ENCODE data around the gene FAM170B.

GRCh38 chr10:49173853-49174252 is 40.0 kb upstream of the FAM170B start:
- TF ChIP-seq CTCF (IDR thresholded peaks at IDR 0.05) (no peak), POLR2A (IDR thresholded peaks at IDR 0.05) (no peak)
